GM06990 (cell line): ENCODE data around the gene TUBAL3.

Experiments used
- DNase-seq: peaks from one replicate; pipeline ENCODE4 v3.0.0-alpha.2; 2011; ENCODE audit not compliant: insufficient read length; ENCODE audit errors: extremely low read depth
- H3K27me3 ChIP-seq: replicated peaks from 2 replicates; pipeline ENCODE4 v1.6.0; 2011; ENCODE audit warnings: low read length; ENCODE audit not compliant: control insufficient read depth, insufficient read depth
- H3K36me3 ChIP-seq: 2 replicates; pipeline ENCODE4 v1.5.1; 2011; ENCODE audit warnings: low read length; ENCODE audit not compliant: control insufficient read depth, insufficient read depth
- H3K4me3 ChIP-seq: replicated peaks from 2 replicates; pipeline ENCODE4 v1.5.1; 2011; ENCODE audit warnings: low read depth, mild to moderate bottlenecking, control low read depth, low read length
- TF ChIP-seq, protein P1 (sequence below): IDR thresholded peaks from 2 replicates; pipeline ENCODE4 v1.5.1; 2011; ENCODE audit warnings: low read length, control low read depth, mild to moderate bottlenecking, inconsistent platforms; ENCODE audit not compliant: insufficient read depth, poor library complexity, severe bottlenecking

TUBAL3 gene

DNA sequence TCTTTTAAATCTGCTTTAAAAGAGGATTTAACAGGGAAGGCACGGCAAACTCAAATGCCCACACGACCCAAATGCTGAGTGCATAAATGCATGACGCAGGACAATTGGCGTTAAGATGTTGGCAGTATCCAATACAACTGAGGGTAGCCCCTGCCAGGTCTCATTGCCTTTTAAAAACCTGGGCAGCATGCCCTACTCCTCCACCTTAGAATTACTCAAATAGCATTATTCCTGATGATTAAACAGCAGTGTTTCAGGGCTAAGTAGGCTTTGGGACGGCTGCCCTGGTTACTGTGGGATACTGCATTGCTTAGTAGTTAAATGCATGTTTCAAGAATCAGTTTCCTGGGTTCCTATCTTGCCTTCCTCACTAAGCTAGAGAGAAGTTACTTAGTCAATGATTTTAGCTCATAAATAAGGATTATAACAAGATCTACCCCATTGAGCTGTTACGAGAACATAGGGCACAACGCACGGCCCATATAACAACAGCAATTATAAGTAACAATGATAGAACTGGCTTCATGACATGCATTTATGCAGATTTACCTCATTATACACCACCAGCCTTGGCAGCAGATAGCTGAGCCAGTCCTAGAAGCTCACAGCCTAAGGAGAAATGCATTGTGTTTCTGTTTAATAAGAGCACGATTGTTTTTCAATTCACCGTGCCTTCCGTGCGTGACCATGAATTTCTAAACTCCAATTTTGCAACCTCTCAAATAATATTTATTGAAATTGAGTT lies 7.9 kb downstream of the TUBAL3 start:
- TF ChIP-seq, protein P1, sequence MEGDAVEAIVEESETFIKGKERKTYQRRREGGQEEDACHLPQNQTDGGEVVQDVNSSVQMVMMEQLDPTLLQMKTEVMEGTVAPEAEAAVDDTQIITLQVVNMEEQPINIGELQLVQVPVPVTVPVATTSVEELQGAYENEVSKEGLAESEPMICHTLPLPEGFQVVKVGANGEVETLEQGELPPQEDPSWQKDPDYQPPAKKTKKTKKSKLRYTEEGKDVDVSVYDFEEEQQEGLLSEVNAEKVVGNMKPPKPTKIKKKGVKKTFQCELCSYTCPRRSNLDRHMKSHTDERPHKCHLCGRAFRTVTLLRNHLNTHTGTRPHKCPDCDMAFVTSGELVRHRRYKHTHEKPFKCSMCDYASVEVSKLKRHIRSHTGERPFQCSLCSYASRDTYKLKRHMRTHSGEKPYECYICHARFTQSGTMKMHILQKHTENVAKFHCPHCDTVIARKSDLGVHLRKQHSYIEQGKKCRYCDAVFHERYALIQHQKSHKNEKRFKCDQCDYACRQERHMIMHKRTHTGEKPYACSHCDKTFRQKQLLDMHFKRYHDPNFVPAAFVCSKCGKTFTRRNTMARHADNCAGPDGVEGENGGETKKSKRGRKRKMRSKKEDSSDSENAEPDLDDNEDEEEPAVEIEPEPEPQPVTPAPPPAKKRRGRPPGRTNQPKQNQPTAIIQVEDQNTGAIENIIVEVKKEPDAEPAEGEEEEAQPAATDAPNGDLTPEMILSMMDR: no peak
- DNase-seq: no peak
- H3K27me3 ChIP-seq: no peaks in the 10 kb centered on the region
- no peaks in the 10 kb centered on the region for H3K36me3 ChIP-seq
- no peak overlapping the region for H3K4me3 ChIP-seq

DNA sequence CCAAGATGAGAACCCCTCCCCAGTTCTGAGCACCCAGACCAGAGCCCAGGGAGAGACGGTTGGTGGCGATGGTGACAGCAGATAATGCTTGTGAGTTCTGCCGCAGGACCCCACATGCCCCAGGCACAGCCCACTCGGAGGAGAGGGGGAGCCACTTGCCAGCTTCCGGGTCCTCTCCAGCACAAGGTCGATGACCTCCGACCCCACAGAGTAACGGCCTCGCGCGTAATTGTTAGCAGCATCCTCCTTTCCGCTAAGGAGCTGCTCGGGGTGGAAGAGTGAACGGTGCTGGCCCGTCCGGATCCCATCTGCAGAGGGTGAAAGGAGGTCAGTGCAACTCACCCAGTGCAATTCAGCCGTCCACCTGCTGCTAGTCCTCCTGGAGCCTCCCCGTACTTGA lies 9.5 kb downstream of the TUBAL3 start:
- Histone ChIP-seq H3K4me3 (no peak overlapping the region), H3K27me3 (no peaks in the 10 kb centered on the region), H3K36me3 (no peaks in the 10 kb centered on the region)
- TF ChIP-seq, protein P1: no peak
- DNase-seq: no peak

DNA sequence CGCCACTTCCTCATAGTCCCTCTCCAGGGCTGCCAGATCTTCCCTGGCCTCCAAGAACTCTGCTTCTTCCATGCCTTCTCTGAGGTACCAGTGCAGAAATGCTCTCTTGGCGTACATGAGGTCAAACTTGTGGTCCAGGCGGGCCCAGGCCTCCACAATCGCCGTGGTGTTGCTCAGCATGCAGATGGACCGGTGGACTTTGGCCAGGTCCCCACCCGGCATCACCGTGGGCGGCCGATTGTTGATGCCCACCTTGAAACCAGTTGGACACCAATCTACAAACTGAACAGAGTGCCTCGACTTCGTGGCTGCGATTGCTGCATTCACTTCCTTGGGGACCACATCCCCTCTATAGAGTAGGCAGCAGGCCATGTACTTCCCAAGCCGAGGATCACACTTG lies 11.1 kb downstream of the TUBAL3 start:
- no peak for DNase-seq
- TF ChIP-seq, protein P1: no peak
- Histone ChIP-seq H3K27me3 (no peaks in the 10 kb centered on the region), H3K36me3 (no peaks in the 10 kb centered on the region), H3K4me3 (no peak overlapping the region)

DNA sequence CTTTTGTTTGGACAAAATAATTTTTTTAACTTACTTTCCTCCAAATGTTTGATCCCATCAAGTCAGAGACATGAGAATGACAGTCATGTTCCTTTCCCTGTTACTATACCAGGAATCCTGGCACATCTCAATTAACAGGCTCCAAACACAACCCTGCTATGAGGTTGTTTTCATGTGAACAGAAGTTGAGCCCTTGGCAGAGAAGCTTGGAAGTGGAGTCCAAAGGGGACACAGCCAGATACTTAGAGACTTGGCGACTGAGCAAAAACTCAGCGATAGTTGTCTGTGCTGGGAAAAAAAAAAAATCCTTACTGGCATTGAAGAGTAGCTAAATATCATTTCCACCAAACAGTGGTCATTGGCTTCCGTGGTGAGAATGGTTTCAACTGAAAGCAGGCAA lies 12.8 kb downstream of the TUBAL3 start:
- Histone ChIP-seq H3K4me3 (no peak overlapping the region), H3K27me3 (no peaks in the 10 kb centered on the region), H3K36me3 (no peaks in the 10 kb centered on the region)
- TF ChIP-seq, protein P1: no peak
- DNase-seq: no peak

DNA sequence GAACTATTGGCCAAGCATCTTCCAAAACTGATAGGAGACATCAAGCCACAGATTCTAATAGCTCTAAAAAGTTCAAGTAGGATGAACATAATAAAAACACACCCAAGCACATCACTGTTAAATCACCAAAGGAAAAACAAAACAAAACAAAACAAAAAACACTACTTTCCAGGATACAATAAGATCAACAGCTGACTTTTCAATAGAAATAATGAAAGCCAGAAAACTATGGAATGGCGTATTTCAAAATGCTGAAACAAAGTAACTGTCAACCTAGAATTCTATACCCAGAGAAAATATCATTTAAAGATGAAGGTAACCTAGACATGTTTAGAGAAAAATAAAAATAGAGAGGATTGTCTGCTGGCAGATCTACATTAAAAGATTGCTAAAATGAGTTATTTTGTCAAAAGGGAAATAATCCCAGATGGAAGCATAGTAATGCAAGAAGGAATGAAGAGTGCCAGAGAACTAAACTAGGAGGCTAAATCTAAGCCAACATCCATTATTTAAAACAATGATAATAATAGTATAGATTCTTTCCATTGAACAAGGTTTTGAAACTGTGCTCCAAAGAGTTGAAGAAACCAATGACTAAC lies 13.9 kb downstream of the TUBAL3 start:
- TF ChIP-seq, protein P1: no peak
- Histone ChIP-seq H3K27me3 (no peaks in the 10 kb centered on the region), H3K4me3 (no peak overlapping the region), H3K36me3 (no peaks in the 10 kb centered on the region)
- DNase-seq: no peak

DNA sequence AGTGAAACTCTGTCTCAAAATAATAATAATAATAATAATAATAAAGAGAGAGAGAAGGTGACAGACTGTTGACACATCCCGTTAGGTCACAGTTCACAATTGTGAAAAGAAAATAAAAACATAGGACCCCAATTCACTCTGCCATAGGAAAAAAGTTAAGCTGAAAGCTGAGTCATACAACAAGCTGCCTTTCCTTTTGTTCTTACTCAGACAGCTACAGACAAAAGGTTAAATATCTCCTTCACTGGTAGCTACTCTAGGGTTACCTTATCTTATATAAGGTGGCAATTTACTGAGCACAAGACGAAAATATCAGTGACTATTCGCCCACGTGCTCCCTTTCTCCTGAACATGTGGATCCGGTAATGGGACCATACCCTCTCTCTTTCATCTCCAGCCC lies 17.5 kb downstream of the TUBAL3 start:
- Histone ChIP-seq H3K4me3 (no peak overlapping the region), H3K27me3 (no peaks in the 10 kb centered on the region), H3K36me3 (no peaks in the 10 kb centered on the region)
- TF ChIP-seq, protein P1: no peak
- no peak for DNase-seq
